Neural progenitor cell (in vitro differentiated cells): ENCODE measurements around the gene CTIF.

Source experiments
- CTCF ChIP-seq: fragments of 200-600 bp; sonication (generic); IDR thresholded peaks from 2 replicates; pipeline ENCODE4 v1.5.1; 2017; ENCODE audit warnings: antibody characterized with exemption, mild to moderate bottlenecking
- EZH2 ChIP-seq: fragments of 200-600 bp; sonication (generic); IDR thresholded peaks from 2 replicates; pipeline ENCODE4 v1.6.1; 2017; ENCODE audit warnings: antibody characterized with exemption, mild to moderate bottlenecking, moderate library complexity

GRCh38 chr18:48581941-48582340 lies 43.1 kb downstream of the CTIF start:
- TF ChIP-seq CTCF (no peak), EZH2 (no peak)
